NT2/D1 (cell line): ENCODE measurements around the gene SLC39A11.

ENCODE experiments used
- SUZ12 ChIP-seq: IDR thresholded peaks from 2 replicates; pipeline ENCODE4 v1.6.1; 2011; ENCODE audit not compliant: insufficient read length, insufficient read depth; ENCODE audit errors: extremely low read depth
- YY1 ChIP-seq: IDR thresholded peaks from 2 replicates; pipeline ENCODE4 v1.6.1; 2011; ENCODE audit not compliant: insufficient read length, insufficient read depth
- ZNF274 ChIP-seq: IDR thresholded peaks from 2 replicates; pipeline ENCODE4 v1.6.1; 2011; ENCODE audit warnings: mild to moderate bottlenecking, low read depth, low read length

GRCh38 chr17:72717676-72718075 is 374.8 kb downstream of the SLC39A11 start:
- TF ChIP-seq SUZ12 (no peak), YY1 (no peak), ZNF274 (no peak)
